ENCODE measurements around the gene TRIM56.

TRIM56 gene

GRCh38 chr7:101121991-101122932 is 37.0 kb downstream of the TRIM56 start:
- in situ Hi-C loops (cut with MboI; ENCODE audit: low sequenced_read_pairs, unreplicated experiment), result no loop called here
- TF ChIP-seq, protein P1, sequence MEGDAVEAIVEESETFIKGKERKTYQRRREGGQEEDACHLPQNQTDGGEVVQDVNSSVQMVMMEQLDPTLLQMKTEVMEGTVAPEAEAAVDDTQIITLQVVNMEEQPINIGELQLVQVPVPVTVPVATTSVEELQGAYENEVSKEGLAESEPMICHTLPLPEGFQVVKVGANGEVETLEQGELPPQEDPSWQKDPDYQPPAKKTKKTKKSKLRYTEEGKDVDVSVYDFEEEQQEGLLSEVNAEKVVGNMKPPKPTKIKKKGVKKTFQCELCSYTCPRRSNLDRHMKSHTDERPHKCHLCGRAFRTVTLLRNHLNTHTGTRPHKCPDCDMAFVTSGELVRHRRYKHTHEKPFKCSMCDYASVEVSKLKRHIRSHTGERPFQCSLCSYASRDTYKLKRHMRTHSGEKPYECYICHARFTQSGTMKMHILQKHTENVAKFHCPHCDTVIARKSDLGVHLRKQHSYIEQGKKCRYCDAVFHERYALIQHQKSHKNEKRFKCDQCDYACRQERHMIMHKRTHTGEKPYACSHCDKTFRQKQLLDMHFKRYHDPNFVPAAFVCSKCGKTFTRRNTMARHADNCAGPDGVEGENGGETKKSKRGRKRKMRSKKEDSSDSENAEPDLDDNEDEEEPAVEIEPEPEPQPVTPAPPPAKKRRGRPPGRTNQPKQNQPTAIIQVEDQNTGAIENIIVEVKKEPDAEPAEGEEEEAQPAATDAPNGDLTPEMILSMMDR (IDR thresholded peaks at IDR 0.05; ENCODE audit: borderline replicate concordance, control extremely low read depth, extremely low read depth, insufficient read depth, missing control alignments), result no peak
- DNase-seq (ENCODE audit: low spot score), result peak; percentile 71

DNA sequence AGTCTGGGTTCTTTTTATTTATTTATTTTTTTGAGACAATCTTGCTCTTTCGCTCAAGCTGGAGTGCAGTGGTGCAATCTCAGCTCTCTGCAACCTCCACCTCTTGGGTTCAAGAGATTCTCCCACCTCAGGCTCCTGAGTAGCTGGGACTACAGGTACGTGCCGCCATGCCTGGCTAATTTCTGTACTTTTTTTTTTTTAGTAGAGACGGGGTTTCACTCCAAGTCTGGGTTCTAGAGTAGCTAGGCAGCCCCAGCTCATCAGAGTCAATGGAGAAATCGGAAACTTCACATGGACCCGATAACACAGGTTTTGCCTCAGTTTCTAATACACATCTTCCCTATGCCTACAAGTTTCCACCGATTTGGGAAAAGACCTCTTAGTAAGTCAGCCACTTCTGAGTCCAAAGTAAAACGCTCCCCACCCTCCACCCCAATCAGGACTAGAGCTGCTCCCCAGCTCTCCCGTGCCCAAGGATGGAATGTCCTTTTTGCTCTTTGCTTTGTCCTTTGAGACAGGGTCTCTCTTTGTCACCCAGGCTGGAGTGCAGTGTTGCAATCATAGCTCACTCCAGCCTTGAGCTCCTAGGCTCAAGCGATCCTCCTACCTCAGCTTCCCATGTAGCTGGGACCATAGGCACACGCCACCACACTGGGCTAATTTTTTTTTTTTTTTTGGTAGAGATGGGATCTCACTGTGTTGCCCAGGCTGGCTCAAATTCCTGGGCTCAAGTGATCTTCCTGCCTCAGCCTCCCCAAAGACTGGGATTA is 37.8 kb downstream of the TRIM56 start:
- TF ChIP-seq, protein P1 (IDR thresholded peaks at IDR 0.05; ENCODE audit: borderline replicate concordance, control extremely low read depth, extremely low read depth, insufficient read depth, missing control alignments), result no peak
- in situ Hi-C loops (cut with MboI; ENCODE audit: low sequenced_read_pairs, unreplicated experiment), result no loop called here
- no peak for DNase-seq (ENCODE audit: low spot score)

DNA sequence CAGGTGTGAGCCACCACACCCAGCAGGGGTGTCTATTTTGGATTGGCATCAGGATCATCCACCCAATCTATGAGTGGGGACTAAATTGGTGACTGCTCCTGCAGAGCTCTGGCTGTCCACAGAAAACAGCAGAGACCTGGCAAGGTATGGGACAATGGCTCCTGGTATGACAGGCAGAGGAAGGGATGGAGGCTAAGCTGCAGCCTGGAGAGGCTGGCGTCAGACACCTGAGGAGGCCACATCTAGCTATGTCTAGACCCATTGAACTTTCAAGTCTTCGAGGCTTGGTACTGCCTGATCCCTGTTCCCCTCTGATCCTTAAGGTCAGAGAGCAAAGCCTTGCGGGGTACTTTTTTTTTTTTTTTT is 38.4 kb downstream of the TRIM56 start:
- TF ChIP-seq, protein P1 (IDR thresholded peaks at IDR 0.05; ENCODE audit: borderline replicate concordance, control extremely low read depth, extremely low read depth, insufficient read depth, missing control alignments), result no peak
- no peak for DNase-seq (ENCODE audit: low spot score)
- in situ Hi-C loops (cut with MboI; ENCODE audit: low sequenced_read_pairs, unreplicated experiment), result no loop called here

DNA sequence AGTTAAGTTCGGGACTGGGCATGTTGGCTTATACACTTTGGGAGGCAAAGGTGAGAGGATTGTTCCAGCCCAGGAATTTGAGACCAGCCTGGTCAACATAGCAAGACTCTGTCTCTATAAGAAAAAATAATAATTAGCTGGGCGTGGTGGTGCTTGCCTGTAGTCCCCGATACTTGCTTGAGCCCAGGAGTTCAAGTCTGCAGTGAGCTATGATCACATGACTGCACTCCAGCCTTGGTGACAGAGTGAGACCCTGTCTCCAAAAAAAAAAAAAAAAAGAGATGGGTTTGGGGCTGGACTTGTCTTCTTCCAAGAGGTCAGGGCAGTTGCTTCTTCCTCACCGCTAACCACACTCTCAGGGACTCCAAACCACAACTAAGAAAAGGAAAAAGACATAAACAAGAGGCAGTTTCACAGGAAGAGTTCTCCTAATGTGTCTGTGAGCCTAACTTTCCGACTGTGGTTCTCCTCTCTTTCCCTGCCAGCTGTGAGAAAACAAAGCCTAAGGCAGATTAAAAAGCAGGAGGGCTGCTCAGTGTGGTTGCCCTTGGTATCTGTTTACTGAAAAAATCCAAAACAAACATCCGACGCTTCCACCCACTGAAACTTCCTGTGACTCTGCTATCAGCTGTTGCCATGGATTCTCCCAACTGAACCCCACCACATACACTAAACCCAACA is 39.2 kb downstream of the TRIM56 start:
- in situ Hi-C loops (cut with MboI; ENCODE audit: low sequenced_read_pairs, unreplicated experiment), result no loop called here
- DNase-seq (ENCODE audit: low spot score), result no peak
- TF ChIP-seq, protein P1 (IDR thresholded peaks at IDR 0.05; ENCODE audit: borderline replicate concordance, control extremely low read depth, extremely low read depth, insufficient read depth, missing control alignments), result no peak

DNA sequence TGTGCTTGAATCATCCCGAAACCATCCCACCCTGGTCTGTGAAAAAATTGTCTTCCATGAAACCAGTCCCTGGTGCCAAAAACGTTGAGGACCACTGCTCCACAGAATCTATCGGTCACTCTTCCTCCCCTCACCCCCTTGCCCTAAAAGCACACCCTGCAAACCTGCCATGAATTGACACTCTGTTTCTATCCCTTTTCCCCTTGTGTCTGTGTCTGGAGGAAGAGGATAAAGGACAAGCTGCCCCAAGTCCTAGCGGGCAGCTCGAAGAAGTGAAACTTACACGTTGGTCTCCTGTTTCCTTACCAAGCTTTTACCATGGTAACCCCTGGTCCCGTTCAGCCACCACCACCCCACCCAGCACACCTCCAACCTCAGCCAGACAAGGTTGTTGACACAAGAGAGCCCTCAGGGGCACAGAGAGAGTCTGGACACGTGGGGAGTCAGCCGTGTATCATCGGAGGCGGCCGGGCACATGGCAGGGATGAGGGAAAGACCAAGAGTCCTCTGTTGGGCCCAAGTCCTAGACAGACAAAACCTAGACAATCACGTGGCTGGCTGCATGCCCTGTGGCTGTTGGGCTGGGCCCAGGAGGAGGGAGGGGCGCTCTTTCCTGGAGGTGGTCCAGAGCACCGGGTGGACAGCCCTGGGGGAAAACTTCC is 40.8 kb downstream of the TRIM56 start:
- DNase-seq (ENCODE audit: low spot score), result no peak
- in situ Hi-C loops (cut with MboI; ENCODE audit: low sequenced_read_pairs, unreplicated experiment), result no loop called here
- TF ChIP-seq, protein P1 (IDR thresholded peaks at IDR 0.05; ENCODE audit: borderline replicate concordance, control extremely low read depth, extremely low read depth, insufficient read depth, missing control alignments), result no peak
